C1 segment of cervical spinal cord (tissue), 14 donors: ENCODE results near the gene ELAPOR2.
"Not testable (repeated sequence)": the region's sequence is repeated elsewhere in the genome, so short reads cannot be mapped to it uniquely, and the experiment has no call there.

Experiments
- DNase-seq, 14 donors: peaks; one replicate each; lab custom pipeline; 2025; lab: John Stamatoyannopoulos, UW

Gene ELAPOR2

GRCh38 chr7:87041586-87041985 lies 17.9 kb downstream of the ELAPOR2 start:
- DNase-seq: not testable (repeated sequence)

- DNase-seq: not testable (repeated sequence)
These were observed 19.7 kb downstream of the ELAPOR2 start for GRCh38 chr7:87039691-87040299.

GRCh38 chr7:87038993-87039690 lies 20.3 kb downstream of the ELAPOR2 start:
- no peak for DNase-seq

GRCh38 chr7:87036985-87037384 lies 22.5 kb downstream of the ELAPOR2 start:
- DNase-seq: no peak

GRCh38 chr7:87032604-87033339 lies 26.7 kb downstream of the ELAPOR2 start:
- no peak for DNase-seq

GRCh38 chr7:87029078-87029477 lies 30.4 kb downstream of the ELAPOR2 start:
- DNase-seq: no peak

- DNase-seq: no peak
These were observed 30.8 kb downstream of the ELAPOR2 start for GRCh38 chr7:87028636-87029035.

- no peak for DNase-seq
These were observed 31.6 kb downstream of the ELAPOR2 start for GRCh38 chr7:87027900-87028299.

GRCh38 chr7:87021285-87021684 lies 38.2 kb downstream of the ELAPOR2 start:
- DNase-seq: no peak

GRCh38 chr7:87016606-87017005 lies 42.8 kb downstream of the ELAPOR2 start:
- DNase-seq: no peak

- no peak for DNase-seq
These were observed 45.6 kb downstream of the ELAPOR2 start for GRCh38 chr7:87013840-87014190.

GRCh38 chr7:87013136-87013839 lies 46.2 kb downstream of the ELAPOR2 start:
- no peak for DNase-seq
